H9 (cell line): ENCODE data around the gene PCNX4. TPM values are rescaled to one million over a fixed set of nuclear protein-coding genes. Genes with fewer than 3 reads are reported as not detected.

Experiments
- DNase-seq: peaks from one replicate; pipeline ENCODE4 v3.0.0-alpha.2; 2017
- H2AFZ ChIP-seq: one replicate; pipeline ENCODE4 v1.6.1; 2013; ENCODE audit warnings: mild to moderate bottlenecking, low read length, control low read depth, moderate library complexity
- H2AK5ac ChIP-seq: 2 replicates; pipeline ENCODE4 v1.6.1; 2013; ENCODE audit warnings: low read length, control low read depth, mixed read lengths; ENCODE audit not compliant: insufficient read length
- H2BK120ac ChIP-seq: one replicate; pipeline ENCODE4 v1.6.1; 2013; ENCODE audit warnings: low read depth, mild to moderate bottlenecking, low read length, control low read depth, inconsistent platforms; ENCODE audit not compliant: poor library complexity, severe bottlenecking
- H2BK12ac ChIP-seq: 2 replicates; pipeline ENCODE4 v1.6.1; 2013; ENCODE audit warnings: low read length, control low read depth, mixed read lengths, low read depth; ENCODE audit not compliant: insufficient read length
- H2BK15ac ChIP-seq: 2 replicates; pipeline ENCODE4 v1.6.1; 2013; ENCODE audit warnings: low read depth, low read length, control low read depth
- H2BK20ac ChIP-seq: one replicate; pipeline ENCODE4 v1.6.1; 2013; ENCODE audit warnings: low read depth, mild to moderate bottlenecking, low read length, control low read depth, inconsistent platforms; ENCODE audit not compliant: poor library complexity, severe bottlenecking
- H2BK5ac ChIP-seq: 2 replicates; pipeline ENCODE4 v1.6.1; 2013; ENCODE audit warnings: low read length, control low read depth, mixed read lengths; ENCODE audit not compliant: insufficient read length
- H3K14ac ChIP-seq: 2 replicates; pipeline ENCODE4 v1.6.1; 2013; ENCODE audit warnings: low read length, control low read depth; ENCODE audit not compliant: insufficient read depth
- H3K18ac ChIP-seq: 2 replicates; pipeline ENCODE4 v1.6.1; 2013; ENCODE audit warnings: low read depth, mild to moderate bottlenecking, mixed read lengths, low read length, control low read depth; ENCODE audit not compliant: insufficient read length
- H3K23ac ChIP-seq: 2 replicates; pipeline ENCODE4 v1.6.1; 2013; ENCODE audit warnings: low read length, control low read depth, mixed read lengths, low read depth; ENCODE audit not compliant: insufficient read length
- H3K23me2 ChIP-seq: 2 replicates; pipeline ENCODE4 v1.6.1; 2013; ENCODE audit warnings: low read depth, mild to moderate bottlenecking, mixed read lengths, low read length, control low read depth; ENCODE audit not compliant: insufficient read length, poor library complexity, severe bottlenecking
- H3K27ac ChIP-seq: 2 replicates; pipeline ENCODE4 v1.5.1; 2013; ENCODE audit warnings: low read length, control low read depth, mixed read lengths, low read depth; ENCODE audit not compliant: insufficient read length
- H3K27me3 ChIP-seq: 2 replicates; pipeline ENCODE4 v1.6.1; 2013; ENCODE audit warnings: low read length, control low read depth, inconsistent platforms; ENCODE audit not compliant: insufficient read depth
- H3K4ac ChIP-seq: 2 replicates; pipeline ENCODE4 v1.6.1; 2013; ENCODE audit warnings: low read depth, mild to moderate bottlenecking, control low read depth, inconsistent platforms, low read length, moderate library complexity
- H3K4me1 ChIP-seq: 2 replicates; pipeline ENCODE4 v1.6.1; 2013; ENCODE audit warnings: low read length, control low read depth, inconsistent platforms; ENCODE audit not compliant: insufficient read depth
- H3K4me2 ChIP-seq: 2 replicates; pipeline ENCODE4 v1.6.1; 2013; ENCODE audit warnings: low read length, control low read depth, mixed read lengths; ENCODE audit not compliant: insufficient read length, insufficient read depth
- H3K56ac ChIP-seq: 2 replicates; pipeline ENCODE4 v1.6.1; 2013; ENCODE audit warnings: low read depth, mild to moderate bottlenecking, mixed read lengths, low read length, control low read depth; ENCODE audit not compliant: insufficient read length
- H3K79me1 ChIP-seq: 2 replicates; pipeline ENCODE4 v1.6.1; 2013; ENCODE audit warnings: low read depth, mild to moderate bottlenecking, moderate library complexity, low read length, control low read depth, inconsistent platforms; ENCODE audit not compliant: insufficient read depth, poor library complexity, severe bottlenecking
- H3K79me2 ChIP-seq: 2 replicates; pipeline ENCODE4 v1.6.1; 2013; ENCODE audit warnings: low read length, control low read depth, inconsistent platforms; ENCODE audit not compliant: insufficient read depth
- H3K9ac ChIP-seq: 2 replicates; pipeline ENCODE4 v1.6.1; 2013; ENCODE audit warnings: low read length, control low read depth, mixed read lengths; ENCODE audit not compliant: insufficient read length; ENCODE audit errors: extremely low read depth
- H3K9me3 ChIP-seq: one replicate; pipeline ENCODE4 v1.6.1; 2013; ENCODE audit warnings: low read depth, low read length, inconsistent platforms; ENCODE audit not compliant: control insufficient read depth
- H3T11ph ChIP-seq: one replicate; pipeline ENCODE4 v1.6.1; 2013; ENCODE audit warnings: mild to moderate bottlenecking, low read length, control low read depth, inconsistent platforms
- H4K20me1 ChIP-seq: one replicate; pipeline ENCODE4 v1.6.1; 2013; ENCODE audit not compliant: control insufficient read depth, insufficient read length, insufficient read depth
- H4K5ac ChIP-seq: 2 replicates; pipeline ENCODE4 v1.6.1; 2013; ENCODE audit warnings: low read depth, mild to moderate bottlenecking, mixed read lengths, low read length, control low read depth; ENCODE audit not compliant: insufficient read length
- H4K8ac ChIP-seq: replicated peaks from 2 replicates; pipeline ENCODE4 v1.6.1; 2013; ENCODE audit warnings: low read length, control low read depth, mixed read lengths, low read depth; ENCODE audit not compliant: insufficient read length
- H4K91ac ChIP-seq: 2 replicates; pipeline ENCODE4 v1.6.1; 2013; ENCODE audit warnings: low read depth, mild to moderate bottlenecking, moderate library complexity, mixed read lengths, low read length, control low read depth; ENCODE audit not compliant: insufficient read length
- H3K27ac Mint-ChIP-seq, 3 experiments: 2 replicates in 2 of 3; 3 replicates in 1 of 3; pipeline ENCODE4 v1.8.0; 2020 to 2021; ENCODE audit warnings: mixed read lengths in 3 of 3, mild to moderate bottlenecking in 1 of 3, moderate library complexity in 1 of 3
- H3K27me3 Mint-ChIP-seq: 2 replicates; pipeline ENCODE4 v1.8.0; 2021; ENCODE audit warnings: low read depth, mild to moderate bottlenecking, moderate library complexity, mixed read lengths
- H3K36me3 Mint-ChIP-seq, 3 experiments: 2 replicates in 2 of 3; 3 replicates in 1 of 3; pipeline ENCODE4 v1.8.0; 2020 to 2021; ENCODE audit warnings: low read depth in 3 of 3, mixed read lengths in 3 of 3; ENCODE audit not compliant: insufficient read depth in 1 of 3
- H3K4me1 Mint-ChIP-seq, 2 experiments: 2 replicates each; pipeline ENCODE4 v1.8.0; 2020; ENCODE audit warnings: mixed read lengths in 2 of 2
- H3K4me3 Mint-ChIP-seq, 2 experiments: 2 replicates in 1 of 2; 3 replicates in 1 of 2; pipeline ENCODE4 v1.8.0; 2020 to 2021; ENCODE audit warnings: mild to moderate bottlenecking in 2 of 2, mixed read lengths in 2 of 2, moderate library complexity in 1 of 2
- H3K9me3 Mint-ChIP-seq, 2 experiments: 2 replicates in 1 of 2; 3 replicates in 1 of 2; pipeline ENCODE4 v1.8.0; 2020; ENCODE audit warnings: mild to moderate bottlenecking in 2 of 2, mixed read lengths in 2 of 2, moderate library complexity in 1 of 2
- CTCF ChIP-seq: fragments of 200-600 bp; sonication (generic); conservative IDR thresholded peaks from 3 replicates; pipeline ENCODE4 v1.8.0; 2021; ENCODE audit warnings: antibody characterized with exemption, mild to moderate bottlenecking
- WGBS: extraction: QIAGEN DNeasy Blood & Tissue Kit; methylation state at CpG from one replicate; pipeline ENCODE4 v1.1.7; 2013; ENCODE audit warnings: missing lambda C conversion rate, low lambda C conversion rate, mixed read lengths; ENCODE audit not compliant: insufficient read length; ENCODE audit errors: extremely low coverage; 5-methylcytosine and 5-hydroxymethylcytosine counted together
- total RNA-seq: library from RNA; stranded (reverse); gene quantifications from 2 replicates; pipeline ENCODE4 v1.2.1, GENCODE V29; 2021

The PCNX4 gene
- total RNA-seq, 1 experiment from 2014 or later: 40.0 TPM

DNA sequence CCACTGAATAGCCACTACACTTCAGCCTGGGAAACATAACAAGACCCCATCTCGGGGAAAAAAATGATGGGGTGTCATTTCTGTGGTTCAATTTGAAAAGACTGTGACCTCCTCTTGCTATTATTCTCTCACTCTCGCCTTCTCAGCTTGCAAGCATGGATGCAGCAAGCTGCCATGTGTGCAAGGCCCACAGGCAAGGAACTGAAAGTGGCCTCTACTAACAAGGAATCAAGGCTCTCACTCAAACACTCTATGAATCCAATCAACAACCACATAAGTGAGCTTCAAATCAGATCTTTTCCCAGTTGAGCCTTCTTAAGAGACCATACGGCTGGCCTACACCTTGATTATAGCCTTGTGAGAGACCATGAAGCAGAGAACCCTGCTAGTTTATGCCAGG lies 91.4 kb downstream of the PCNX4 start:
- Histone ChIP-seq H4K91ac (no peak overlapping the region), H2BK12ac (no peak overlapping the region), H3K27ac (no peak overlapping the region), H2BK20ac (no peak overlapping the region), H3K9me3 (no peaks in the 10 kb centered on the region), H3K79me1 (no peaks in the 10 kb centered on the region), H3K9ac (no peak overlapping the region), H2AK5ac (no peak overlapping the region), H3K56ac (no peak overlapping the region), H4K5ac (no peak overlapping the region), H2AFZ (no peak overlapping the region), H2BK5ac (no peak overlapping the region), H3K18ac (no peak overlapping the region), H4K8ac (no peak overlapping the region), H3K79me2 (no peaks in the 10 kb centered on the region), H3K23ac (no peak overlapping the region), H4K20me1 (no peaks in the 10 kb centered on the region), H3K4me2 (no peak overlapping the region), H2BK15ac (no peak overlapping the region), H3K4ac (no peak overlapping the region), H3K14ac (no peak overlapping the region), H3T11ph (no peak overlapping the region), H2BK120ac (no peak overlapping the region), H3K27me3 (no peaks in the 10 kb centered on the region; the same call in 1 of the 2 replicates), H3K4me1 (no peaks in the 10 kb centered on the region), H3K23me2 (no peaks in the 10 kb centered on the region)
- no peaks in the 10 kb centered on the region for H3K27me3 Mint-ChIP-seq
- H3K4me1 Mint-ChIP-seq: peaks cover 5 to 12% of the 10 kb centered on the region in 2 experiments; a peak in 3 of 4 replicates
- no peak for TF ChIP-seq CTCF
- WGBS: no CpG with 5 or more reads among the region's 3 CpGs
- no peaks in the 10 kb centered on the region for H3K36me3 Mint-ChIP-seq
- no peak overlapping the region for H3K27ac Mint-ChIP-seq
- H3K4me3 Mint-ChIP-seq: no peak overlapping the region
- DNase-seq: no peak
- peaks cover under 1 to 1% of the 10 kb centered on the region in 2 experiments; a peak in 1 of 5 replicates for H3K9me3 Mint-ChIP-seq
